Activated naive CD8-positive, alpha-beta T cell (primary cell): ENCODE data around the gene ARHGEF26.

ENCODE experiments used
- H3K27ac Mint-ChIP-seq: one replicate; pipeline ENCODE4 v1.8.0; 2021; ENCODE audit warnings: mixed read lengths
- H3K27me3 Mint-ChIP-seq: one replicate; pipeline ENCODE4 v1.8.0; 2021; ENCODE audit warnings: mixed read lengths
- H3K36me3 Mint-ChIP-seq: one replicate; pipeline ENCODE4 v1.8.0; 2021; ENCODE audit warnings: mixed read lengths
- H3K4me1 Mint-ChIP-seq: one replicate; pipeline ENCODE4 v1.8.0; 2021; ENCODE audit warnings: low read depth, mixed read lengths
- H3K4me3 Mint-ChIP-seq: one replicate; pipeline ENCODE4 v1.8.0; 2021; ENCODE audit warnings: mild to moderate bottlenecking, mixed read lengths
- H3K9me3 Mint-ChIP-seq: one replicate; pipeline ENCODE4 v1.8.0; 2021; ENCODE audit warnings: low read depth, mixed read lengths

The ARHGEF26 gene

DNA sequence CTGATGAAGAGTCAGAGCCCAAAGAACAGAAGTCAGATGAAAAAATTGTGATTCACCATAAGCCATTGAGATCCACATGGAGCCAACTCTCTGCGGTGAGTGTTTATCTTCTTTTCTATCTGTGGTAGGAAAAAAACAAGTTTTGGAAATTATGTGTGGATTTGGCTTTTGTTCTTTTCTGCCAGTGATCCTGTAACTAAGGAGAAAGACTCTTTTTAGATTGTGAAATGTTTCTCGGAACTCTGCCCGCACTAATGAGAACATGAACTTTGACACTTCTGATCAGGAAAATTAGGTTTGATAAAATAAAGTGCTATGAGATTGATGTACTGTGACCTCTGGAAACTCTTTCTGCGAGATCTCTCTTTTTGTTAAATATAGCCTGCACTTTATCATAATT is 8.4 kb downstream of the ARHGEF26 start:
- H3K36me3 Mint-ChIP-seq, result no peaks in the 10 kb centered on the region
- H3K9me3 Mint-ChIP-seq, result no peaks in the 10 kb centered on the region
- no peak overlapping the region for H3K27ac Mint-ChIP-seq
- H3K4me1 Mint-ChIP-seq, result peaks cover 1% of the 10 kb centered on the region
- peaks cover 18% of the 10 kb centered on the region for H3K27me3 Mint-ChIP-seq
- H3K4me3 Mint-ChIP-seq, result no peak overlapping the region

DNA sequence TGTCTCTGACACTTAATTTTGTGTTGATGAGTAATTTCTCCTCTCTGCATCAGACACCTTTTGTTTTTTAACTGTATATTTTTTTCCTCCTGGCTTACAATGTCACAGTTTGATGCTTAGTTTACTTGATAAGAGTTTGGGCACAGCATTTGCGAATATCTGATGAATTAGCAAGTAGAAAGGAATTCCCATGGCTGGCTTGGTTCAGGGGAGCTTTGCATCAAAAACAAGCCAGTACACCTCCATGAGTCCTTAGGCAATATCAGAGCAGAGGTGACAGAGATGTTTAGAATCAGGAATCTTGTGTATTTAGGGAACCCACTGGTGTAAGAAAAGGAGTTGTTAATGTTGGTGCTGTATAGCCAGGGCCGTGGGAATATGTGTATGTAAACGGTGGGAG is 9.3 kb downstream of the ARHGEF26 start:
- H3K9me3 Mint-ChIP-seq, result no peaks in the 10 kb centered on the region
- no peaks in the 10 kb centered on the region for H3K36me3 Mint-ChIP-seq
- peaks cover 1% of the 10 kb centered on the region for H3K4me1 Mint-ChIP-seq
- H3K27me3 Mint-ChIP-seq, result peaks cover 15% of the 10 kb centered on the region
- H3K27ac Mint-ChIP-seq, result no peak overlapping the region
- H3K4me3 Mint-ChIP-seq, result no peak overlapping the region

DNA sequence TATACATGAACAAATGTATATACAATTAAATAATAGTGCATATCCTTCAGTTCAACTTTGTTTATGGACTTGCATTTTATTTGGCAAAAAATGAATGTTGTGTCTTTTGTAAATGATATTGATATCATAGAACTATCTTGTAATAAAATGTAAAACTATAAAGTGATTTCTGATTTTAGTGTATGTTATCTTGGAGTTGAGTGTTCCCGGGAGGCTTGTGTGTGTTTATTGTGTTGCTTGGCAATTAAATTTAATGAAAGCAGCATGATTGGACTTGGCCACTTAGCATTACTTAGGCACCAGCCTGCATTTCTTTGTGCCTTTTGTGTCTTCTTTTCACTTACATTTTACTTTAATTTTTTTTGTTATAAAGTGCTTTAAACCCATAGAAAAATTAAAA is 10.6 kb downstream of the ARHGEF26 start:
- Mint-ChIP-seq H3K27me3 (peaks cover 12% of the 10 kb centered on the region), H3K36me3 (no peaks in the 10 kb centered on the region), H3K4me3 (no peak overlapping the region), H3K9me3 (no peaks in the 10 kb centered on the region), H3K4me1 (peaks cover 1% of the 10 kb centered on the region), H3K27ac (no peak overlapping the region)

DNA sequence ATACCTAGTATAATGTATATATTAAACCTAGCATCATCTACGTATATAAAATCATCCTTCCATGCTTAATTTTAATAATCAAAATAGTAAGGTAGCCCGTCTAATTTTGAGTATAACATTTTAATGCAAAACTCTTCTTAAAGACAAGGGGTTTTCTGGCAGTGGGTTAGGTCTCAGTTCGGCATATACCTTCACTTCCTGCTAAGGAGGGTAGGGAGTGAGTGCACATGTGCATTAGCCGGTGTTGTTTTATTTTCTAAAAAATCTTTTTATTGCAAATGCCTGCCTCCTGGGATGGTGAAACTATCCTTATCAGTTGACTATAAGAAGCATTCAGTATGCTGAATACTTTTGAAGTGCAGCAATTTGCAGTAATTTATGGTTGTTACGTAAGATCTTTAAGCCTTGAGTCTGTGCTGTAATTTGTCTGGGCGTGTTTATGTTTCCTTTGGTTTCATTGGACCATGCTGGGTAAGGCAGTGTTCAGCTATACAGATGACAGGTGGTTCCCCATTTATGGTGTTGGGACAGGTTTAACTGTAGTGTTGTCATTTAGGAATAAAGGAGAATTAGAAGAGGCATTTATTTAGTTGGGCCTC is 11.7 kb downstream of the ARHGEF26 start:
- Mint-ChIP-seq H3K9me3 (no peaks in the 10 kb centered on the region), H3K27ac (no peak overlapping the region), H3K27me3 (peaks cover 8% of the 10 kb centered on the region), H3K36me3 (no peaks in the 10 kb centered on the region), H3K4me3 (no peak overlapping the region), H3K4me1 (peaks cover 1% of the 10 kb centered on the region)

DNA sequence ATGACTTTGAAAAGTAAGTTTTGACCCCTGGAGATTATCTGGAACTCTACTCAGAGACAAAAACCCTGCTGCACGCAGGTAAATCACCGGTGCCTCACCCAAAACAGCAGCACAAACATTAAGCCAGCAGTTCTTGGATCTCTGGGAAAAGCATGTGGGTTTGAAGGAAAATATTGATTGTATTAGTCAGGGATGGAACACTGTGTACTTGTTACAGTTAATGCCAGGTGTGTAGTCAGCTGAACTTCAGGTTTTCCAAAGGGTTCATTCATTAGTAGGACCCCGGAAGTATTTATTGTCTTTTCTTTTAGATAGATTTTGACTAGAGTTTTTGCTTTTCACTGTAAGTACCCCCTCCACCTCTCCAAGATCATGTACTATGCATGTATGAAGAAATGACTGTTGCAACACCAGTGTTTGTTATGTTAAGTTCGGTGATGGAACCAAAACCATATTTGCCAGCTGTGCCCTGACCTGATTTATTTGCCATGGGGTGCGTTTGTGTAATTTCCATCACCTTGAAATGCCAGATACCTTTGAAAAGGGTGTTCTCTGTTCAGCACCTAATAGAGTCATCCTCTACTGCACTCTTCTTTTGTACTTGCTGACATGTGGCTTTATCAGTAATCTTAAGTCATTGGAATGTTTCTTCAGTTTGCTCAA is 14.5 kb downstream of the ARHGEF26 start:
- Mint-ChIP-seq H3K36me3 (no peaks in the 10 kb centered on the region), H3K27ac (no peak overlapping the region), H3K4me3 (no peak overlapping the region), H3K27me3 (peaks cover 7% of the 10 kb centered on the region), H3K4me1 (peaks cover 1% of the 10 kb centered on the region), H3K9me3 (no peaks in the 10 kb centered on the region)

DNA sequence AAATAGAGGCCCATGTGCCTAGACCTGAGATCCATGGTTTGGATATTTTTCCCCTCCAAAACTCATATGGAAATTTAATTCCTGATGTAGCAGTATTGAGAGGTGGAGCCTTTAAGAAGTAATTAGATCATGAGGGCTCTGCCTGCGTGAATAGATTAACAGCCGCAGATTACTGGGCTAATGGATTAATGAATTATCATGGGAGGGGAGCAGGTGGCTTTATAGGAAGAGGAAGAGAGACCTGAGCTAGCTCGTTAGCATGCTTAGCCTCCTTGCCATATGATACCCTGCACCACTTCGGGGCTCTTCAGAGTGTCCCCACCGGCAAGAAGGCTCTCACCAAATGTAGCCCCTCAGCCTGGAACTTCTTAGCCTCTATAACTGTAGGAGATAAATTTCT is 15.8 kb downstream of the ARHGEF26 start:
- Mint-ChIP-seq H3K36me3 (no peaks in the 10 kb centered on the region), H3K9me3 (no peaks in the 10 kb centered on the region), H3K4me1 (peaks cover 1% of the 10 kb centered on the region), H3K4me3 (no peak overlapping the region), H3K27me3 (peaks cover 7% of the 10 kb centered on the region), H3K27ac (no peak overlapping the region)

DNA sequence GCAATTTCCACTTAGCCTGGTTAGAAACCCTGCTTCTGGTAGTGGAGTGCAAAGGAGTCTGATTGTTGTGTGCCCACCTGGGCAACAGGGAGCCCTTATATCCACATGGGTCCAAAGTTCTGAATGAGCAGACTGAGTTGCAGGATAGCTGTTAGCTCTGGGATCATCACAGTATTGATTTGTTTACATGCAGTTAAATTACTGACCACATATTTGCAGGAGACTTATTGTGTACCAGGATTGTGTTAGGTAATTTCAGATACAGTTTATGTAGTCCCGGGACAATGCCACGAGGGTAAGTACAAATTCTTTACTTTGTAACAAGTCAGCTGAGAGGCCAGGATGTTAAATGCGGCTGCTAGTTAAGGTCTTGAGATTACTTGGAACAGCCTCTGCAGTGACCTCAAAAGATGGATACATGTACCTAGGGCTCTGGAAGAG is 18.8 kb downstream of the ARHGEF26 start:
- H3K4me1 Mint-ChIP-seq, result no peaks in the 10 kb centered on the region
- H3K27me3 Mint-ChIP-seq, result peaks cover 5% of the 10 kb centered on the region
- no peaks in the 10 kb centered on the region for H3K36me3 Mint-ChIP-seq
- no peak overlapping the region for H3K27ac Mint-ChIP-seq
- no peak overlapping the region for H3K4me3 Mint-ChIP-seq
- no peaks in the 10 kb centered on the region for H3K9me3 Mint-ChIP-seq

DNA sequence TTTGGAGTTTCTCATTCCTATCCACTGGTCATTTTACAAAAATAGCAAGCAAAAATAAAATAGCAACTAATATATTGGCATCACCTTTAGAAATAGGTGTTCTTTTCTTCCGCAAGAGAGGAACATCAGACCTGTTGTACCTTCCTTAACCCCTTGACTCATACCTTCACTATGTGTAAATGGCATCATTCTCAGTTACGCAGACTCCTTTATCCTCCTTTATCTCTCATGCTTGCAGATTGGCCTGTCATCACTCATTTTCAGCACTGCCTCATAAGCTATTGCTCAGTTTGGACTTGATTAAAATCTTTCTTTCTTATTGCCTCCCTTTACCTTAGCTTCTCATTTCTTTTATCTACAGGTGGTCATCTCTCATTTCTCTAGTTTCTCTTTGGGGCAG is 21.4 kb downstream of the ARHGEF26 start:
- Mint-ChIP-seq H3K27ac (no peak overlapping the region), H3K27me3 (peaks cover 5% of the 10 kb centered on the region), H3K36me3 (no peaks in the 10 kb centered on the region), H3K4me3 (no peak overlapping the region), H3K4me1 (no peaks in the 10 kb centered on the region), H3K9me3 (no peaks in the 10 kb centered on the region)

DNA sequence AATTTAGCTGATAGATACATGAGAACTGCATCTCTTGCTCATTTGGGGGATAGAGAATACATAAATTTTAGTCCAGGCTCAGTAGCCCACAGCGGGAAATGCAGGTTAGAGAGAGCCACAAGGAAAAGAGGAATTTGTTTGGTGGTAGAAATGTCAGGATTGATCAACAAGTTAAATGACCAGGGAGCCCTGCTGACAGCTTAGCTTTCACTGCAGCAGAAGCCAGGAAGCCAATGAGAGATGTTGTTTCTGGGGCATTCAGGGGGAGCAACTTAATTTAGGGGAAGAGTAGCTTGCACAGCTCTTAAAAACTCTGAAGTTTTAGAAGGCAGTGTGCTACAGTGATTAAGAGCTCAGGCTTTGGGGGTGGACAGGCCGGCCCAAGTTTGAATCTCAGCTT is 22.7 kb downstream of the ARHGEF26 start:
- Mint-ChIP-seq H3K9me3 (no peaks in the 10 kb centered on the region), H3K27me3 (peaks cover 1% of the 10 kb centered on the region), H3K27ac (no peak overlapping the region), H3K36me3 (no peaks in the 10 kb centered on the region), H3K4me3 (no peak overlapping the region), H3K4me1 (no peaks in the 10 kb centered on the region)

DNA sequence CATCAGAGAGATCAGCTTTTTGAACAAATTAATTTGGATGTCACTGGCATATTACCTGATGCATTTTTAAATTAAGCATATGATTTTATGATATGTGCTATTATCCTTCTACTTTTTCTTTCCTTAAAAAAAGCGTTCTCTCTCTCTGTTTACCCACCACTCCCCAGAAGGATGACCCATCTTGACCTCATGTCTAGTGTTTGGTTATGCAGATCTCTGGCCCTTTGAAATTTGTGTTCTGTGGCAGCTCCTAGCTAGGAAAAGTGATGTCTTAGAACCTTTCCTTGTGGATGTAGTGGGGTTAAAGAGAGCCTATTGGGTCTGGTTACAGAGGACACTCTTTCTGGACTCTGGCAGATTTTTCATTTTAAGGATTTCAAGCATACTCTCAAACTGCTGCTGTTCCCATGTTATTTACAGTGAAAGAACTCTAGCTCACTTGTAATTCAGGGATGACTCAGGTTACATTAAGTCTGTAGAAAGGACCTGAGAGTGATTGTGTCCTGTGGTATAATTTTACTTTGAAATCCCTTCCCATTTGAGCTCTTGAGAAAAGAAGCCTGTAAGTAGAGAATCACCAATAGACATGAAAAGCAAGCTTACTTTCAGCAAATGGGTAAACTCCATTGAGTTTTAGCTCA is 23.8 kb downstream of the ARHGEF26 start:
- Mint-ChIP-seq H3K4me1 (no peaks in the 10 kb centered on the region), H3K27me3 (no peaks in the 10 kb centered on the region), H3K9me3 (no peaks in the 10 kb centered on the region), H3K36me3 (no peaks in the 10 kb centered on the region), H3K27ac (no peak overlapping the region), H3K4me3 (no peak overlapping the region)

DNA sequence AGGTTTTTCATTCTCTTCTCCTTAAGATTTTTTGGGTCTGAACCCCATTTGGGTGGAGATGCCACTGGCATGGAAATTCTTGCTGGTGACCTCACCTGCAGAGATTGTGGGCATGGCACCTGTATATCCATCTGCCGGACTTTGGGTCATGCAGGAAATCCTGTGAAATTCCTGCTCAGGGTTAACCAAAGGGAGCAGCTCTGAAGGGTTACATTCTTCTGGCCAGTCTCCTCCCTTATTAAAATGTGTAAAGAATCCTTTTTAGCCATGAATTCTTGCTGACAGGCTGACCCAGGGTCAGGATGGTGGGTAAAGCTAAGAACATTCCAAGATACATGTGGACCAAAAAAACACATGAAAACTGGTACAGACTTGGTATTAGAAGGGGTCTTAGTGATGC is 27.4 kb downstream of the ARHGEF26 start:
- no peaks in the 10 kb centered on the region for H3K4me1 Mint-ChIP-seq
- H3K27ac Mint-ChIP-seq, result no peak overlapping the region
- H3K9me3 Mint-ChIP-seq, result no peaks in the 10 kb centered on the region
- peaks cover 2% of the 10 kb centered on the region for H3K27me3 Mint-ChIP-seq
- no peak overlapping the region for H3K4me3 Mint-ChIP-seq
- no peaks in the 10 kb centered on the region for H3K36me3 Mint-ChIP-seq

DNA sequence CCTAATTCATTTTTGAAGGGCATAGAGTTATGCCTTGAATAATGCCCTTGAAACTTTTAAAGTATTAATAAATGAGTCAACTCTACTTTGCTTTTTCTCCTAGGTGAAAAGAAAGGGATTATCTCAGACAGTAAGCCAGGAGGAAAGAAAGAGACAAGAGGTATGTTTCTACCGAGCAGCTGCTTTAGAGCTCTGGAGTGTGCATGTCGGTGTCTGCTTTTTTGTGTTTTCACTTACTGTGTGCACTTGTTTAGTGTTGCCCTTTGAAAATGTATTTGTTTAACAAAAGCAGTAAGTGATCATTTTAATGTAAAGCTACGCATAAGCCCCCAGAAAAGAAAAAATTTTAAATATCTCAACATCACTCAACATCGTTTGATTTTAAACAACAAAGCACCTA is 28.1 kb downstream of the ARHGEF26 start:
- Mint-ChIP-seq H3K36me3 (no peaks in the 10 kb centered on the region), H3K27ac (no peak overlapping the region), H3K4me3 (no peak overlapping the region), H3K9me3 (no peaks in the 10 kb centered on the region), H3K4me1 (no peaks in the 10 kb centered on the region), H3K27me3 (peaks cover 2% of the 10 kb centered on the region)

DNA sequence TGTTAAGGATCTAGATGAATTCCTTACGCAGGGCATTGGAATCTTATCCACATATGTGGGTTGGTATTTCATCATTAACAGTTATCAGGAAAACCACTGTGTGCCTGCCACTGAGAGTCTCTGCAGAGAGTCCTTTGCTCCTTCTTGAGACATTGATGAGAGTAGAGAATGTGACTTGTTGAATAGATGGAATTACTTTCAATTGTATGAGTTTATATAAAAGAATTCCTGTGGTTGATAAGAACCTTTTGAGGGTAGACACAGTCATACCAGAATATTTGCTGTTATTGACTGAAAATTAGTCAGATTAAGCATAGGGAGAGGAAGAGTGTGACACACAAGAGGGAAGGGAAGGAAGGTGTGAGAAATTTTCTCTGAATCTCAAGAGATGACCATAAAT is 30.8 kb downstream of the ARHGEF26 start:
- H3K4me1 Mint-ChIP-seq, result no peaks in the 10 kb centered on the region
- no peak overlapping the region for H3K4me3 Mint-ChIP-seq
- H3K36me3 Mint-ChIP-seq, result no peaks in the 10 kb centered on the region
- H3K9me3 Mint-ChIP-seq, result no peaks in the 10 kb centered on the region
- H3K27ac Mint-ChIP-seq, result no peak overlapping the region
- H3K27me3 Mint-ChIP-seq, result peaks cover 6% of the 10 kb centered on the region

DNA sequence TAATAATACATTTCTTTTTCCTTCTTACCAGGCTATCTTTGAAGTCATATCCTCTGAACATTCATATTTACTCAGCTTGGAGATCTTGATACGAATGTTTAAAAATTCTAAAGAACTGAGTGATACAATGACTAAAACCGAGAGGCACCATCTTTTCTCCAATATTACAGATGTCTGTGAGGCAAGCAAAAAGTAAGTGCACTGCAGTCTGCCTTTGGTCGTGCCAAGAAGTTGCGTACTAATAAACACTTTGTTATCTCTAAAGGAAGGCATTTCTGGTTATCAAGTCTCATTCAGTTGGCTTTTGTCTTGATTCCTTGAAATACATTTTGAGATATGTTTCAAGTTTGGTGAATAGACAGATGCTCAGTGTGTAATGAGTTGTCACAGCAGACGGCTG is 31.6 kb downstream of the ARHGEF26 start:
- H3K36me3 Mint-ChIP-seq, result no peaks in the 10 kb centered on the region
- H3K9me3 Mint-ChIP-seq, result no peaks in the 10 kb centered on the region
- no peaks in the 10 kb centered on the region for H3K4me1 Mint-ChIP-seq
- H3K27ac Mint-ChIP-seq, result no peak overlapping the region
- H3K4me3 Mint-ChIP-seq, result no peak overlapping the region
- H3K27me3 Mint-ChIP-seq, result peaks cover 8% of the 10 kb centered on the region

DNA sequence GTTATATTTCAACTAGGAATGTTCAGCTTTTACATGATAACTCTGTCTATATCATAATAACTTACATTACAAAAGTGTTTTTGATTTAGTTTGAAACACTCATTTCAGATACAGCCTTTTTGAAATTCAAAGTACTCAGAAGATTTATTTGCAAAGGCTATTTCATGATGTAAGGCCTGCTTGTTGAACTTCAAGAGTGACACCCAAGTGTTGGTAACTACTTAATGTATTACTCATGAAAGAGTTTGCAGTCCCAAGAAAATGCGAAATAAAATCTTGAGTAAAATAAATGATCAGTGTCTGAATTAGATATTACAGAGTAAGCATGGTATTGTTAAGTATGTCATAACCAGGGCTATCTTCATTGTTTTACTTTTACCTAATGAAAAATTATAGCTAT is 35.3 kb downstream of the ARHGEF26 start:
- H3K9me3 Mint-ChIP-seq, result no peaks in the 10 kb centered on the region
- H3K4me1 Mint-ChIP-seq, result no peaks in the 10 kb centered on the region
- peaks cover 8% of the 10 kb centered on the region for H3K27me3 Mint-ChIP-seq
- no peak overlapping the region for H3K27ac Mint-ChIP-seq
- H3K36me3 Mint-ChIP-seq, result no peaks in the 10 kb centered on the region
- H3K4me3 Mint-ChIP-seq, result no peak overlapping the region

DNA sequence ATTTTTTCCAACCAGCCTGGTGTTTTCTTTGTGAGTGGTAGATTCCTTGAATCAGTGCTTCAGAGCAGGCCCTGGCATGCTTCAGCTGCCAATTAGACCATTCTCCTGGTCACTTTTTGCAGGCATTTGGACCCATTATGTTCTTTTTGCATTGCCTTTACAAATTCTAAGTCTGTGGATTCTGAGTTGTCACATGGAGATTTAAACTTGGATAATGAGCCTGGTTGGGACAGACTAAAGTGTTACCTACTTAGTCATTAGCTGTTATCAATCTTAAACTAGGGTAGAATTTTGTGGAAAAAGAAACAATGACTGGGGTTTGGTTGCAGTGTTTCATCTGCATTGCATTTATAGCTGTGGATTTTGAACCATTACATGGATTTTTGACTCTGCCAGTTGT is 40.6 kb downstream of the ARHGEF26 start:
- no peak overlapping the region for H3K4me3 Mint-ChIP-seq
- H3K9me3 Mint-ChIP-seq, result no peaks in the 10 kb centered on the region
- H3K27me3 Mint-ChIP-seq, result peaks cover 2% of the 10 kb centered on the region

More for the DNA sequence above, 40.6 kb downstream of the ARHGEF26 start:
- Mint-ChIP-seq H3K4me1 (no peaks in the 10 kb centered on the region), H3K36me3 (no peaks in the 10 kb centered on the region), H3K27ac (no peak overlapping the region)
